Liver (tissue), 9 donors: Measurements from ENCODE around the gene CADM2. TPM values are rescaled to one million over a fixed set of nuclear protein-coding genes. Genes with fewer than 3 reads are reported as not detected.
"Not testable (repeated sequence)": the region's sequence is repeated elsewhere in the genome, so short reads cannot be mapped to it uniquely, and the experiment has no call there.

Experiments used
- DNase-seq: peaks from one replicate; pipeline ENCODE4 v3.0.0-alpha.2; 2017; ENCODE audit warnings: low spot score
- H3K27ac ChIP-seq, 2 donors: one replicate each; pipeline ENCODE4 v1.7.0; 2013; ENCODE audit warnings: inconsistent platforms in 2 of 2, low read length in 2 of 2, control low read depth in 1 of 2, low read depth in 1 of 2, mild to moderate bottlenecking in 1 of 2
- H3K27me3 ChIP-seq, 4 donors: one replicate each; pipeline versions ENCODE4 v1.6.1 to v1.7.0; 2013; ENCODE audit warnings: low read length in 3 of 4, inconsistent platforms in 1 of 4, mild to moderate bottlenecking in 1 of 4, moderate library complexity in 1 of 4; ENCODE audit not compliant: control insufficient read depth in 4 of 4, insufficient read depth in 4 of 4
- H3K36me3 ChIP-seq, 4 donors: one replicate each; pipeline versions ENCODE4 v1.6.1 to v1.7.0; 2013; ENCODE audit warnings: low read length in 3 of 4, mild to moderate bottlenecking in 3 of 4, low read depth in 1 of 4, moderate library complexity in 1 of 4; ENCODE audit not compliant: control insufficient read depth in 4 of 4, insufficient read depth in 3 of 4
- H3K4me1 ChIP-seq, 4 donors: one replicate each; pipeline versions ENCODE4 v1.6.1 to v1.7.0; 2013; ENCODE audit warnings: low read length in 3 of 4, mild to moderate bottlenecking in 3 of 4, moderate library complexity in 1 of 4; ENCODE audit not compliant: control insufficient read depth in 4 of 4, insufficient read depth in 4 of 4
- H3K4me3 ChIP-seq, 3 donors: one replicate each; pipeline versions ENCODE4 v1.6.1 to v1.7.0; 2013; ENCODE audit warnings: low read length in 3 of 3, control low read depth in 1 of 3, low read depth in 1 of 3, mild to moderate bottlenecking in 1 of 3
- H3K9ac ChIP-seq, 2 donors: one replicate each; pipeline ENCODE4 v1.7.0; 2013; ENCODE audit warnings: low read length in 2 of 2, mild to moderate bottlenecking in 2 of 2, moderate library complexity in 2 of 2, control low read depth in 1 of 2, low read depth in 1 of 2
- H3K9me3 ChIP-seq, 4 donors: one replicate each; pipeline versions ENCODE4 v1.6.1 to v1.7.0; 2013; ENCODE audit warnings: low read length in 3 of 4; ENCODE audit not compliant: control insufficient read depth in 4 of 4
- EGR1 ChIP-seq, 2 donors: IDR thresholded peaks; 2 replicates each; pipeline ENCODE4 v1.6.1; 2016 to 2018; ENCODE audit warnings: antibody characterized with exemption in 2 of 2, low read depth in 2 of 2
- FOXA1 ChIP-seq: IDR thresholded peaks from 2 replicates; pipeline ENCODE4 v1.6.1; 2016; ENCODE audit warnings: antibody characterized with exemption
- HNF4A ChIP-seq, 2 donors: conservative IDR thresholded peaks; 2 replicates each; pipeline ENCODE4 v1.6.1; 2016; ENCODE audit warnings: antibody characterized with exemption in 2 of 2, mild to moderate bottlenecking in 2 of 2
- NR2F2 ChIP-seq: IDR thresholded peaks from 2 replicates; pipeline ENCODE4 v1.6.1; 2016; ENCODE audit warnings: antibody characterized with exemption
- RAD21 ChIP-seq, 2 donors: IDR thresholded peaks; 2 replicates each; pipeline ENCODE4 v1.6.1; 2016; ENCODE audit warnings: antibody characterized with exemption in 2 of 2, mild to moderate bottlenecking in 2 of 2
- RXRA ChIP-seq, 2 donors: IDR thresholded peaks; 2 replicates each; pipeline ENCODE4 v1.6.1; 2017 to 2018; ENCODE audit warnings: antibody characterized with exemption in 2 of 2, mild to moderate bottlenecking in 1 of 2
- WGBS: extraction: QIAGEN DNeasy Blood & Tissue Kit; methylation state at CpG from one replicate; pipeline ENCODE4 v1.1.7; 2013; 5-methylcytosine and 5-hydroxymethylcytosine counted together
- polyA plus RNA-seq, 2 donors: library from polyadenylated mRNA; stranded (reverse) in 1 of 2; unstranded in 1 of 2; fragments of 200-250 nt in 1 of 2; fragments of >200 nt in 1 of 2; fragmentation: Nextera tagmentation in 1 of 2; extraction: Ambion mirVana in 1 of 2; gene quantifications; one replicate each; pipeline versions ENCODE4 v1.2.1 to v1.2.3, GENCODE V29; 2013 to 2015
- total RNA-seq, 2 donors: library from RNA; depleted of rRNA; stranded (reverse); fragments of >200 nt; gene quantifications; one replicate each; pipeline ENCODE4 v1.2.3, GENCODE V29; 2014
- TF ChIP-seq, protein P1 (sequence below): IDR thresholded peaks from 2 replicates; pipeline ENCODE4 v1.6.1; 2016; ENCODE audit warnings: antibody characterized with exemption
- TF ChIP-seq, protein P2 (sequence below): fragments of 150-350 bp; IDR thresholded peaks from 2 replicates; pipeline ENCODE4 v1.5.1; 2017; ENCODE audit warnings: improper control_type of control experiment, low read depth, low read length; ENCODE audit not compliant: missing input control
- TF ChIP-seq, protein P3 (sequence below): IDR thresholded peaks from 2 replicates; pipeline ENCODE4 v1.6.1; 2016; ENCODE audit warnings: antibody characterized with exemption, mild to moderate bottlenecking
- TF ChIP-seq, protein P4 (sequence below): IDR thresholded peaks from 2 replicates; pipeline ENCODE4 v1.6.1; 2016; ENCODE audit warnings: antibody characterized with exemption
- TF ChIP-seq, protein P5 (sequence below): IDR thresholded peaks from 2 replicates; pipeline ENCODE4 v1.6.1; 2016; ENCODE audit warnings: antibody characterized with exemption
- donor health status: healthy.
- donor health status: healthy.
- donor health status: healthy.
- donor health status: healthy.
- donor health status: healthy.

Gene CADM2
- total and polyA plus RNA-seq, 4 donors, result 0.35 to 0.92 (median 0.51) TPM

DNA sequence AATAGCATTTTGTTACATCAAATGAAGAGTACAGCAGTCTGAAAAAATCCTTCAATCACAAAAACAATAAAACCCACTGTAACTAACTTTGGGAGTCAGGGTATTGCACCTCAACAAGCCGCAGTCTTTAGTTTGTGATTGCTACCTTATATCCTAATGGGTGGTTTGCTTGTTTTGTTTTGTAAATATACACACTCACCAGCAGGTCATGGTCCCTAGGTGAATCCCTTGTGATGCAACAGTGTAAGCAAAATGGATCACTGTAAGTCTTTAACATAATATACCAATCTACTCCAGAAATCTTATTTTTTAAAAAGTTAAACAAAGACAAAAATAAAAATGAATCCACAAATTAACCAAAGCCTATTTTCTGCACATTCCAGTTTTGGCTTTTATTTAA, 749.5 kb downstream of the CADM2 start:
- not testable (repeated sequence) for H3K27ac ChIP-seq, H3K4me3 ChIP-seq, H3K27me3 ChIP-seq, H3K4me1 ChIP-seq, DNase-seq, H3K36me3 ChIP-seq, H3K9ac ChIP-seq, H3K9me3 ChIP-seq
- TF ChIP-seq RXRA (IDR thresholded peaks at IDR 0.05), result peak in 1 of 2 donors; percentile 31
- WGBS, result 34% methylated on average over 1 of the region's 1 CpG

DNA sequence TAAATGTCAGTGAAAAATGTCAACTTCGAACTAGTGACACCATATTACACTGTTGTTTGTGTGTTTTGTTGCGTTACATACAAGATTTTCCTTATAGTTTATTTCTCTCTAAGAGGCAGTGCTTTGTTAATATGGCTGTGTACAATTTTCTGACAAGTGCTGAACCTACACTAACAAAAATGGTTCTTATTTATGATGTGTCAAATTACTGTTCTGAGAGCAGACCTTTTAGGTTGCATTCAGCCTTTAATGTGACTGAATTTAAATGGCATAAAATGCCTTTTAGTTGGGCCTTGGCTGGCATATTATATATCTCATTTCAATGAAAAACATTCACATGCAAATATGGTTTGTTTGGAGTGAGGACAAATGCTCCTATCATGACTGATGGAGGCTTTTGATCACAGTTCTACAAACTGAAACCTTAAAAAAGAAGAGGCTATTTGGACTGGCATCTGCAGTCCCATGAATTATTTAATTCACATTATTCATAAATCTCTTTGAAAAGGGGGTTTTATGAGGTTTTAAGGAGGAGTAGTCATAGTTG, 750.6 kb downstream of the CADM2 start:
- H3K36me3 ChIP-seq, result no peaks in the 10 kb centered on the region
- TF ChIP-seq, protein P1, sequence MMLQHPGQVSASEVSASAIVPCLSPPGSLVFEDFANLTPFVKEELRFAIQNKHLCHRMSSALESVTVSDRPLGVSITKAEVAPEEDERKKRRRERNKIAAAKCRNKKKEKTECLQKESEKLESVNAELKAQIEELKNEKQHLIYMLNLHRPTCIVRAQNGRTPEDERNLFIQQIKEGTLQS, result no peak
- TF ChIP-seq FOXA1, result no peak
- H3K4me3 ChIP-seq, result no peak overlapping the region
- no peaks in the 10 kb centered on the region for H3K9me3 ChIP-seq
- H3K9ac ChIP-seq, result no peak overlapping the region
- H3K4me1 ChIP-seq, result no peaks in the 10 kb centered on the region
- DNase-seq, result no peak
- 77% methylated on average over 2 of the region's 2 CpGs for WGBS
- no peaks in the 10 kb centered on the region for H3K27me3 ChIP-seq
- no peak overlapping the region for H3K27ac ChIP-seq

DNA sequence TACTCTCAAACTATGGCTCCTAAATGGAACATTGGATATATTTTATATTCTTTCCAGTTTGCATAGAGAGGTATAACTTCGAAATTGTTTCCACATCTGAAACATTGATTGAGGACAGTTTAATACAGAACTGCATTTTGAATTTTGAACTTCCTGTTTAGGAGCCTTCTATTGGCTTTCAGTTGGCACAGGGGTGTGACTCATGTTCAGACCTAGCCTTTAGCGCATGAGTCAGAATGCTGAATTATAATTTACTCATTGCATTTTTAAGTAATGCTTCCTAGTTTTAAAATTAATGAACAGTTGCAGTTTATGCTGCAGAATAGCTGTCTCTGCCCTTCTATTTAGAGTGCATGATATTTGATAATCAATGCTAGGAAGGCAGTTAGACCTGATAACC, 751.7 kb downstream of the CADM2 start:
- no peak overlapping the region for H3K4me3 ChIP-seq
- WGBS, result 78% methylated on average over 2 of the region's 2 CpGs
- TF ChIP-seq, protein P2, sequence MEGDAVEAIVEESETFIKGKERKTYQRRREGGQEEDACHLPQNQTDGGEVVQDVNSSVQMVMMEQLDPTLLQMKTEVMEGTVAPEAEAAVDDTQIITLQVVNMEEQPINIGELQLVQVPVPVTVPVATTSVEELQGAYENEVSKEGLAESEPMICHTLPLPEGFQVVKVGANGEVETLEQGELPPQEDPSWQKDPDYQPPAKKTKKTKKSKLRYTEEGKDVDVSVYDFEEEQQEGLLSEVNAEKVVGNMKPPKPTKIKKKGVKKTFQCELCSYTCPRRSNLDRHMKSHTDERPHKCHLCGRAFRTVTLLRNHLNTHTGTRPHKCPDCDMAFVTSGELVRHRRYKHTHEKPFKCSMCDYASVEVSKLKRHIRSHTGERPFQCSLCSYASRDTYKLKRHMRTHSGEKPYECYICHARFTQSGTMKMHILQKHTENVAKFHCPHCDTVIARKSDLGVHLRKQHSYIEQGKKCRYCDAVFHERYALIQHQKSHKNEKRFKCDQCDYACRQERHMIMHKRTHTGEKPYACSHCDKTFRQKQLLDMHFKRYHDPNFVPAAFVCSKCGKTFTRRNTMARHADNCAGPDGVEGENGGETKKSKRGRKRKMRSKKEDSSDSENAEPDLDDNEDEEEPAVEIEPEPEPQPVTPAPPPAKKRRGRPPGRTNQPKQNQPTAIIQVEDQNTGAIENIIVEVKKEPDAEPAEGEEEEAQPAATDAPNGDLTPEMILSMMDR, result no peak
- TF ChIP-seq EGR1 (IDR thresholded peaks at IDR 0.05; ENCODE audit: low read depth in 2 of 2) (no peak), RAD21 (IDR thresholded peaks at IDR 0.05) (no peak), NR2F2 (no peak), HNF4A (conservative IDR thresholded peaks at IDR 0.05) (no peak), RXRA (IDR thresholded peaks at IDR 0.05) (no peak)
- TF ChIP-seq, protein P3, sequence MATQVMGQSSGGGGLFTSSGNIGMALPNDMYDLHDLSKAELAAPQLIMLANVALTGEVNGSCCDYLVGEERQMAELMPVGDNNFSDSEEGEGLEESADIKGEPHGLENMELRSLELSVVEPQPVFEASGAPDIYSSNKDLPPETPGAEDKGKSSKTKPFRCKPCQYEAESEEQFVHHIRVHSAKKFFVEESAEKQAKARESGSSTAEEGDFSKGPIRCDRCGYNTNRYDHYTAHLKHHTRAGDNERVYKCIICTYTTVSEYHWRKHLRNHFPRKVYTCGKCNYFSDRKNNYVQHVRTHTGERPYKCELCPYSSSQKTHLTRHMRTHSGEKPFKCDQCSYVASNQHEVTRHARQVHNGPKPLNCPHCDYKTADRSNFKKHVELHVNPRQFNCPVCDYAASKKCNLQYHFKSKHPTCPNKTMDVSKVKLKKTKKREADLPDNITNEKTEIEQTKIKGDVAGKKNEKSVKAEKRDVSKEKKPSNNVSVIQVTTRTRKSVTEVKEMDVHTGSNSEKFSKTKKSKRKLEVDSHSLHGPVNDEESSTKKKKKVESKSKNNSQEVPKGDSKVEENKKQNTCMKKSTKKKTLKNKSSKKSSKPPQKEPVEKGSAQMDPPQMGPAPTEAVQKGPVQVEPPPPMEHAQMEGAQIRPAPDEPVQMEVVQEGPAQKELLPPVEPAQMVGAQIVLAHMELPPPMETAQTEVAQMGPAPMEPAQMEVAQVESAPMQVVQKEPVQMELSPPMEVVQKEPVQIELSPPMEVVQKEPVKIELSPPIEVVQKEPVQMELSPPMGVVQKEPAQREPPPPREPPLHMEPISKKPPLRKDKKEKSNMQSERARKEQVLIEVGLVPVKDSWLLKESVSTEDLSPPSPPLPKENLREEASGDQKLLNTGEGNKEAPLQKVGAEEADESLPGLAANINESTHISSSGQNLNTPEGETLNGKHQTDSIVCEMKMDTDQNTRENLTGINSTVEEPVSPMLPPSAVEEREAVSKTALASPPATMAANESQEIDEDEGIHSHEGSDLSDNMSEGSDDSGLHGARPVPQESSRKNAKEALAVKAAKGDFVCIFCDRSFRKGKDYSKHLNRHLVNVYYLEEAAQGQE, result no peak
- TF ChIP-seq, protein P4, sequence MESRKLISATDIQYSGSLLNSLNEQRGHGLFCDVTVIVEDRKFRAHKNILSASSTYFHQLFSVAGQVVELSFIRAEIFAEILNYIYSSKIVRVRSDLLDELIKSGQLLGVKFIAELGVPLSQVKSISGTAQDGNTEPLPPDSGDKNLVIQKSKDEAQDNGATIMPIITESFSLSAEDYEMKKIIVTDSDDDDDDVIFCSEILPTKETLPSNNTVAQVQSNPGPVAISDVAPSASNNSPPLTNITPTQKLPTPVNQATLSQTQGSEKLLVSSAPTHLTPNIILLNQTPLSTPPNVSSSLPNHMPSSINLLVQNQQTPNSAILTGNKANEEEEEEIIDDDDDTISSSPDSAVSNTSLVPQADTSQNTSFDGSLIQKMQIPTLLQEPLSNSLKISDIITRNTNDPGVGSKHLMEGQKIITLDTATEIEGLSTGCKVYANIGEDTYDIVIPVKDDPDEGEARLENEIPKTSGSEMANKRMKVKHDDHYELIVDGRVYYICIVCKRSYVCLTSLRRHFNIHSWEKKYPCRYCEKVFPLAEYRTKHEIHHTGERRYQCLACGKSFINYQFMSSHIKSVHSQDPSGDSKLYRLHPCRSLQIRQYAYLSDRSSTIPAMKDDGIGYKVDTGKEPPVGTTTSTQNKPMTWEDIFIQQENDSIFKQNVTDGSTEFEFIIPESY, result no peak
- TF ChIP-seq, protein P5, sequence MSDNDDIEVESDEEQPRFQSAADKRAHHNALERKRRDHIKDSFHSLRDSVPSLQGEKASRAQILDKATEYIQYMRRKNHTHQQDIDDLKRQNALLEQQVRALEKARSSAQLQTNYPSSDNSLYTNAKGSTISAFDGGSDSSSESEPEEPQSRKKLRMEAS, result no peak
- H3K4me1 ChIP-seq, result no peaks in the 10 kb centered on the region
- H3K27ac ChIP-seq, result no peak overlapping the region
- H3K9me3 ChIP-seq, result no peaks in the 10 kb centered on the region
- H3K36me3 ChIP-seq, result no peaks in the 10 kb centered on the region
- DNase-seq, result no peak
- H3K27me3 ChIP-seq, result no peaks in the 10 kb centered on the region
- H3K9ac ChIP-seq, result no peak overlapping the region
